Psoas muscle (tissue), 8 donors: ENCODE measurements around the gene GCM1. TPM values are rescaled to one million over a fixed set of nuclear protein-coding genes. Genes with fewer than 3 reads are reported as not detected.

ENCODE experiments used
- ATAC-seq, 4 donors: fragments of 200-7000 bp; cut with Tn5 transposase; one replicate each; pipeline ENCODE4 v1.9.1; 2020; ENCODE audit warnings: moderate library complexity in 3 of 4, mild to moderate bottlenecking in 2 of 4
- DNase-seq, 2 donors: peaks; one replicate each; pipeline ENCODE4 v3.0.0-alpha.2; 2020
- H3K27ac ChIP-seq: fragments of 200-600 bp; one replicate; pipeline ENCODE4 v1.8.0; 2022
- H3K27me3 ChIP-seq, 3 donors: fragments of 200-600 bp in 1 of 3; one replicate each; pipeline versions ENCODE4 v1.6.1 to v1.8.0; 2013 to 2022; ENCODE audit warnings: low read length in 2 of 3, mild to moderate bottlenecking in 2 of 3, moderate library complexity in 1 of 3; ENCODE audit not compliant: insufficient read depth in 3 of 3
- H3K36me3 ChIP-seq, 2 donors: fragments of 200-600 bp in 1 of 2; one replicate each; pipeline versions ENCODE4 v1.6.1 to v1.8.0; 2013 to 2022; ENCODE audit warnings: low read depth in 1 of 2, mild to moderate bottlenecking in 1 of 2, moderate library complexity in 1 of 2; ENCODE audit not compliant: insufficient read depth in 1 of 2
- H3K4me1 ChIP-seq: fragments of 200-600 bp; one replicate; pipeline ENCODE4 v1.8.0; 2022
- H3K4me3 ChIP-seq: fragments of 200-600 bp; one replicate; pipeline ENCODE4 v1.8.0; 2022; ENCODE audit warnings: mild to moderate bottlenecking
- H3K9me3 ChIP-seq: fragments of 200-600 bp; one replicate; pipeline ENCODE4 v1.8.0; 2022
- WGBS, 3 donors: extraction: QIAGEN DNeasy Blood & Tissue Kit; methylation state at CpG; one replicate each; pipeline versions ENCODE4 v1.1.6 to v1.1.7; 2013; 5-methylcytosine and 5-hydroxymethylcytosine counted together
- intact Hi-C, 2 donors: fragments of 100-400 bp; cut with DNase I; formaldehyde crosslinking; loops; one replicate each; pipeline versions ENCODE4 v1.11.0 to v1.14.2; 2022
- long read RNA-seq, 2 donors: library from polyadenylated mRNA; unstranded; transcript quantifications; one replicate each; pipeline ENCODE4 v2.0.0, GENCODE V29; 2021
- polyA plus RNA-seq, 3 donors: library from polyadenylated mRNA; stranded (reverse); fragments of 200-250 nt; gene quantifications; one replicate each; pipeline ENCODE4 v1.2.3, GENCODE V29; 2013
- total RNA-seq, 4 donors: library from RNA; stranded (reverse); fragmentation: NEBNext Ultra II Directional in 2 of 4; extraction: Animal tissue kit (Norgen Biotek cat#: 25700) in 2 of 4; gene quantifications; one replicate each; pipeline versions ENCODE4 v1.2.1 to v1.2.4, GENCODE V29; 2021 to 2023
- TF ChIP-seq, protein P1 (sequence below): fragments of 200-600 bp; IDR thresholded peaks from one replicate; pipeline ENCODE4 v1.8.0; 2022; ENCODE audit warnings: antibody characterized with exemption
- donor health status: healthy with polysubstance abuse.
- donor health status: DM: no; HTN: no; CAD: no; lungs with moderate emphysema.
- donor health status: Bipolar disorder and iron deficiency.
- donor health status: healthy.
- donor health status: DM: yes; HTN: yes; CAD: no.
- donor health status: DM: no; HTN: no; CAD: no.
- donor health status: DM: no; HTN: no; CAD: no.
- donor health status: DM: yes; HTN: yes; CAD: no.

Gene GCM1, protein sequence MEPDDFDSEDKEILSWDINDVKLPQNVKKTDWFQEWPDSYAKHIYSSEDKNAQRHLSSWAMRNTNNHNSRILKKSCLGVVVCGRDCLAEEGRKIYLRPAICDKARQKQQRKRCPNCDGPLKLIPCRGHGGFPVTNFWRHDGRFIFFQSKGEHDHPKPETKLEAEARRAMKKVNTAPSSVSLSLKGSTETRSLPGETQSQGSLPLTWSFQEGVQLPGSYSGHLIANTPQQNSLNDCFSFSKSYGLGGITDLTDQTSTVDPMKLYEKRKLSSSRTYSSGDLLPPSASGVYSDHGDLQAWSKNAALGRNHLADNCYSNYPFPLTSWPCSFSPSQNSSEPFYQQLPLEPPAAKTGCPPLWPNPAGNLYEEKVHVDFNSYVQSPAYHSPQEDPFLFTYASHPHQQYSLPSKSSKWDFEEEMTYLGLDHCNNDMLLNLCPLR
- total RNA-seq (not detected), polyA plus RNA-seq (not detected)
- long read RNA-seq, donor 1 = 0 reads
- long read RNA-seq, donor 2 = 0 reads

DNA sequence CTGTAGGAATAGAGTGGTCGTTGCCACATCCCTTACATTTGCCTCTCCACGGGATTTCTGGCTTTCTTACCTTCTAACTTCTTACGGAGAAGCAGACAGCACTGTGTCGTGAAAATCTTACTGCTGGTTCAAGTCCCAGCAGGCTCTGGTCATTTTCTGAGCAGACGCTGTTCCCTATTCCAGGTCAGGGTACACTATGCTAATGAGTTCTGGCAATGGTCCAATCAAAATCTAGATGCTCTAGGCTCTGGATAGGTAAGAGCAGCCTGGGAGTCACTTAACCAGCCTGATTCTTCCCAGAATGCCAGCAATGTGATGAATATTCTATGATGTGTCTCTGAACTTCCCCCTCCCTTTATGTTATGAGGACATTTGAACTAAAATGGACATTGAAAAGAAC lies at the start of gene GCM1:
Gene GCM1 (minus strand): TSS at position 158 of the 400 bp plus-strand sequence. CDS start 3,209 bp downstream, outside the sequence.
- TF ChIP-seq, protein P1, sequence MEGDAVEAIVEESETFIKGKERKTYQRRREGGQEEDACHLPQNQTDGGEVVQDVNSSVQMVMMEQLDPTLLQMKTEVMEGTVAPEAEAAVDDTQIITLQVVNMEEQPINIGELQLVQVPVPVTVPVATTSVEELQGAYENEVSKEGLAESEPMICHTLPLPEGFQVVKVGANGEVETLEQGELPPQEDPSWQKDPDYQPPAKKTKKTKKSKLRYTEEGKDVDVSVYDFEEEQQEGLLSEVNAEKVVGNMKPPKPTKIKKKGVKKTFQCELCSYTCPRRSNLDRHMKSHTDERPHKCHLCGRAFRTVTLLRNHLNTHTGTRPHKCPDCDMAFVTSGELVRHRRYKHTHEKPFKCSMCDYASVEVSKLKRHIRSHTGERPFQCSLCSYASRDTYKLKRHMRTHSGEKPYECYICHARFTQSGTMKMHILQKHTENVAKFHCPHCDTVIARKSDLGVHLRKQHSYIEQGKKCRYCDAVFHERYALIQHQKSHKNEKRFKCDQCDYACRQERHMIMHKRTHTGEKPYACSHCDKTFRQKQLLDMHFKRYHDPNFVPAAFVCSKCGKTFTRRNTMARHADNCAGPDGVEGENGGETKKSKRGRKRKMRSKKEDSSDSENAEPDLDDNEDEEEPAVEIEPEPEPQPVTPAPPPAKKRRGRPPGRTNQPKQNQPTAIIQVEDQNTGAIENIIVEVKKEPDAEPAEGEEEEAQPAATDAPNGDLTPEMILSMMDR = no peak
- WGBS, 3 donors = 82 to 83% (median 83%) methylated on average over 5 of the region's 5 CpGs
- H3K36me3 ChIP-seq = no peaks in the 10 kb centered on the region
- peaks cover 0 to 3% (median 2%) of the 10 kb centered on the region in 3 donors for H3K27me3 ChIP-seq
- H3K4me1 ChIP-seq = no peaks in the 10 kb centered on the region
- DNase-seq = no peak
- H3K27ac ChIP-seq = no peak within 1 kb of the TSS
- no peak for ATAC-seq
- intact Hi-C loops = no loop called here
- H3K9me3 ChIP-seq = no peaks in the 10 kb centered on the region
- no peak within 1 kb of the TSS for H3K4me3 ChIP-seq

DNA sequence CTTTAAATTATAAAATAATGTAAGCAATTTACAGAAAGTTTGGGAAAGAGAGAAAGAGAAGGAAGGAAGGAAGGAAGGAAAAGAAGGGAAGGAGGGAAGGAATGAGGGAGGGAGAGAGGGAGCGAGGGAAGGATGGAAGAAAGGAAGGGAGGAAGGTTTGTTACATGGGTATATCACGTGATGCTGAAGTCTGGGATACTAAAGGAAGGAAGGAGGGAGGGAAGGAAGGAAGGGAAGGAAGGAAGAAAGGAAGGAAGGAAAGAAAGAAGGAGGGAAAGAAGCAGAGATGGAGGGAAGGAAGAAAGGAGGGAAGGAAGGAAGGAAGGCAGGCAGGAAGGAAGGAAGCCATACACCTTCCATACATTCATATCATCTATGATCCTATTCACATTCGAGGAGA lies 48.9 kb upstream of the GCM1 start:
- TF ChIP-seq, protein P1 = no peak
- ATAC-seq = no peak
- H3K4me1 ChIP-seq = no peaks in the 10 kb centered on the region
- no peaks in the 10 kb centered on the region for H3K9me3 ChIP-seq
- WGBS, 3 donors = 74 to 85% (median 77%) methylated on average over 3 of the region's 3 CpGs
- H3K27ac ChIP-seq = no peak overlapping the region
- no peaks in the 10 kb centered on the region for H3K36me3 ChIP-seq
- no peak for DNase-seq
- intact Hi-C loops = no loop called here
- H3K27me3 ChIP-seq = no peaks in the 10 kb centered on the region
- H3K4me3 ChIP-seq = no peak overlapping the region

DNA sequence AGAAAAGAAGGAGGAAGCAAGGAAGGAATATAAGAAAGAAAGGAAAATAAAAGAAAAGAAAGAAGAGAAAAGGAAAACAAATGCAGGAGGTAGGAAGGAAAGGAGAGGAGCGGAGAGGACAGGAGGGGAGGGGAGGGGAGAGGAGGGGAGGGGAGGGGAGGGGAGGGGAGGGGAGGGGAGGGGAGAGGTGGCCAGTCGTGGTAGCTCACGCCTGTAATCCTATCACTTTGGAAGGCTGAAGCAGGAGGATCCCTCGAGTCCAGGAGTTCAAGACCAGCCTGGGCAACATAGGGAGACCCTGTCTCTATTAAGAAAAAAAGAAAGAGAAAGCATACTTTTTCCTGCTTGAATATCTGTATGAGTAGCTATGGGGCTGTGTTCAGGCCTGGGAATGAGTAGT lies 46.4 kb upstream of the GCM1 start:
- ATAC-seq = no peak
- H3K9me3 ChIP-seq = no peaks in the 10 kb centered on the region
- no peak overlapping the region for H3K4me3 ChIP-seq
- intact Hi-C loops = no loop called here
- no peaks in the 10 kb centered on the region for H3K36me3 ChIP-seq
- no peaks in the 10 kb centered on the region for H3K4me1 ChIP-seq
- H3K27ac ChIP-seq = no peak overlapping the region
- WGBS, 3 donors = 47 to 59% (median 48%) methylated on average over 3 to 4 of the region's 4 CpGs
- TF ChIP-seq, protein P1 = no peak
- no peak for DNase-seq
- H3K27me3 ChIP-seq = no peaks in the 10 kb centered on the region

DNA sequence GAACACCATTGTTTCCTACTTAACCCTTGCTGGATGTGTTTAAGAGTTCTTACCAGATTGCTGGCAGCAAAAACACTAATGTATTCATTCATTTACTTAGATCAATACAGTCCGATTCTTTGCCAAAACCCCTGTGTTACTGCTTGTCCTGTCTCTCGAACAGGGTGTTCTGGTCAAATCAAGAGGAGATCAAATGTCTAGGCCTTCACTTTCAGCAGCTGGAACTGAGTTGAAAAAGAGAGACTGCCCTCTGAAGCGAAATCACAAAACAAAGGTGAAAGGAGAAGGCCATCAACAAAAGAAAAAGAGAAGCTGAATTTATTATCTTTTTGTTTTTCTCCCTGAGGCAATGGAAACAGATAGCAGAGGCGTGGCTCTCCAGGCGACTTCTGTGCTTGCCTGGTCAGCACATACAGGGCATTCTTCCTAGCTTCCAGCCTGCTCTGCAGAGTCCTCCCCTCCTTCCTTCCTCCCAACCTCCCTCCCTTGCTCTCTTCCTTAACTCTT lies 44.1 kb upstream of the GCM1 start:
- no peak overlapping the region for H3K27ac ChIP-seq
- DNase-seq = no peak
- no peaks in the 10 kb centered on the region for H3K4me1 ChIP-seq
- TF ChIP-seq, protein P1 = no peak
- no peak for ATAC-seq
- no peaks in the 10 kb centered on the region for H3K27me3 ChIP-seq
- WGBS, 3 donors = 32 to 37% (median 33%) methylated on average over 5 of the region's 5 CpGs
- H3K9me3 ChIP-seq = no peaks in the 10 kb centered on the region
- intact Hi-C loops = no loop called here
- H3K4me3 ChIP-seq = no peak overlapping the region
- no peaks in the 10 kb centered on the region for H3K36me3 ChIP-seq
